IPS-20b (cell line): ENCODE data around the gene RYR1.
"Not testable (repeated sequence)": the region's sequence is repeated elsewhere in the genome, so short reads cannot be mapped to it uniquely, and the experiment has no call there.

ENCODE experiments used
- H3K27ac ChIP-seq: one replicate; pipeline ENCODE4 v1.5.1; 2013; ENCODE audit warnings: low read length
- H3K27me3 ChIP-seq: 2 replicates; pipeline ENCODE4 v1.6.1; 2013; ENCODE audit warnings: mild to moderate bottlenecking, low read length, inconsistent platforms; ENCODE audit not compliant: insufficient read depth
- H3K36me3 ChIP-seq: 2 replicates; pipeline ENCODE4 v1.6.1; 2013; ENCODE audit warnings: low read depth, mild to moderate bottlenecking, inconsistent platforms, low read length, moderate library complexity; ENCODE audit not compliant: insufficient read depth
- H3K4me1 ChIP-seq: 2 replicates; pipeline ENCODE4 v1.6.1; 2013; ENCODE audit warnings: mild to moderate bottlenecking, control low read depth, inconsistent platforms, low read length, moderate library complexity; ENCODE audit not compliant: insufficient read depth
- H3K4me3 ChIP-seq: 2 replicates; pipeline ENCODE4 v1.5.1; 2013; ENCODE audit warnings: mild to moderate bottlenecking, low read length, inconsistent platforms
- H3K9ac ChIP-seq: 2 replicates; pipeline ENCODE4 v1.6.1; 2013; ENCODE audit warnings: low read depth, mild to moderate bottlenecking, inconsistent platforms, low read length, moderate library complexity
- H3K9me3 ChIP-seq: 2 replicates; pipeline ENCODE4 v1.6.1; 2013; ENCODE audit warnings: mild to moderate bottlenecking, low read depth, low read length, inconsistent platforms; ENCODE audit not compliant: insufficient read depth

The RYR1 gene

DNA sequence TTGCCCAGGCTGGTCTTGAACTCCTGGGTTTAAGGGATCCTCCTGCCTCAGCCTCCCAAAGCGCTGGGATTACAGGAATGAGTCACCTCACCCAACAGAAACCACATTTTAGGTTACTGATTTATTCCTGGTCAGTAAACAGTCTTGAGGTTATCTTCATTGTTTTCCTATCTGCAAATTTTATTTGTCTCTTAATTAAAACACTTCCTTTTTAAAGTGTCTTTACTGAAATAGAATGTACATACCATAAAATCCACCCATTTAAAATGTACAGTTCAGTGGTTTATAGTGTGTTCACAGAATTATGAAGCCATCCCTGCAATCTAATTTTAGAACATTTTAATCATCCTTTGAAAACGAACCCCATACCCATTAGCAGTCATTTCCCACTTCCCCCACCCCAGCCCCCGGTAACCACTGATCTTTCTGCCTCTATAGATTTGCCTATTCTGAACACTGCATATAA lies 121.2 kb downstream of the RYR1 start:
- no peak overlapping the region for H3K4me3 ChIP-seq
- H3K27ac ChIP-seq, result no peak overlapping the region
- no peaks in the 10 kb centered on the region for H3K27me3 ChIP-seq
- H3K9me3 ChIP-seq, result no peaks in the 10 kb centered on the region
- no peaks in the 10 kb centered on the region for H3K4me1 ChIP-seq
- peaks cover 18% of the 10 kb centered on the region; the same call in 1 of the 2 replicates for H3K36me3 ChIP-seq
- no peak overlapping the region for H3K9ac ChIP-seq

- Histone ChIP-seq H3K36me3 (peaks cover 18% of the 10 kb centered on the region; the same call in 1 of the 2 replicates), H3K9ac (no peak overlapping the region), H3K4me1 (no peaks in the 10 kb centered on the region), H3K27me3 (no peaks in the 10 kb centered on the region), H3K4me3 (no peak overlapping the region), H3K9me3 (no peaks in the 10 kb centered on the region), H3K27ac (no peak overlapping the region)
Observed at GRCh38 chr19:38555200-38555599, 121.7 kb downstream of the RYR1 start.

DNA sequence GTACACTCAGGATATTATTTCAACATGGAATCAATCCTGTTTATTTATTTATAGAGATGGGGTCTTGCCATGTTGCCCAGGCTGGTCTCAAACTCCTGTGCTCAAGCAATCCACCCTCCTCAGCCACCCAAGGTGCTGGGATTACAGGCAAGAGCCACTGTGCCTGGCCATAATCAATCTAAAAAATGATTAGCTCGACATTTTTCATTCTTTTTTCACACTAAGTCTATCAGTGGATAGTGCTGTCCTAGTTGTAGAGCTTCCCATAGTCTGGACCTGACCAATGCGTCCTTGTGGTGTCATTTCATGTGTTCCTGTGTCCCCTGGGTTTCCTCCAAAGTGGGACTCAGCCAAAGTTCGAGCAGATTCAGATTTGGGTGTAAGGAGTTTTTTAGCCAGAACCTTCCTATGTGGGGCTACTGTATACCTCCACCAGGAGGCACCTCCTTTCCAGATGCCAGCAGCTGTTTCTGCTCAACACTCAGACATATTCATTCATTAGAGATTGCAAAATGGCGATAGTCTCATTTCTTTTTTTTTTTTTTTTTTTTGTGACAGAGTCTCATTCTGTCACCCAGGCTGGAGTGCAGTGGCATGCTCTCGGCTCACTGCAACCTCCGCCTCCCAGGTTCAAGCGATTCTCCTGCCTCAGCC lies 123.2 kb downstream of the RYR1 start:
- Histone ChIP-seq H3K9ac (no peak overlapping the region), H3K9me3 (no peaks in the 10 kb centered on the region), H3K4me1 (no peaks in the 10 kb centered on the region), H3K36me3 (peaks cover 18% of the 10 kb centered on the region; the same call in 1 of the 2 replicates), H3K27ac (no peak overlapping the region), H3K27me3 (no peaks in the 10 kb centered on the region), H3K4me3 (no peak overlapping the region)

GRCh38 chr19:38557205-38557799 lies 123.8 kb downstream of the RYR1 start:
- Histone ChIP-seq H3K27me3 (no peaks in the 10 kb centered on the region), H3K9ac (no peak overlapping the region), H3K27ac (no peak overlapping the region), H3K4me1 (no peaks in the 10 kb centered on the region), H3K9me3 (no peaks in the 10 kb centered on the region), H3K36me3 (peaks cover 24% of the 10 kb centered on the region; the same call in 1 of the 2 replicates), H3K4me3 (no peak overlapping the region)

DNA sequence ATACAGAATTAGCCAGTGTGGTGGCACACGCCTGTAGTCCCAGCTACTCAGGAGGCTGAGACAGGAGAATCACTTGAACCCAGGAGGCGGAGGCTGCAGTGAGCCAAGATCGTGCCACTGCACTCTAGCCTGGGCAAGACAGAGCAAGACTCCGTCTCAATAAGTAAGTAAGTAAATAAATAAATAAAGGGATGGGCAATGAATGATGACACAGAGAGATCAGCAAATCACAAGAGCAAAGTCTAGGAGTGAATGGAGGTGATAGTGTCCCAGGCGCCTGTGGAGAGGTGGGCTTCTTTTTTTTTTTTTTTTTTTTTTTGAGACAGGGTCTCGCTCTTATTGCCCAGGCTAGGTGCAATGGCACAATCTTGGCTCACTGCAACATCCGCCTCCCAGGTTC lies 125.4 kb downstream of the RYR1 start:
- not testable (repeated sequence) for H3K9me3 ChIP-seq, H3K27ac ChIP-seq, H3K9ac ChIP-seq, H3K4me1 ChIP-seq, H3K4me3 ChIP-seq, H3K27me3 ChIP-seq
- H3K36me3 ChIP-seq, result peaks cover 24% of the 10 kb centered on the region; the same call in 1 of the 2 replicates

GRCh38 chr19:38559428-38560401 lies 126.2 kb downstream of the RYR1 start:
- peaks cover 23% of the 10 kb centered on the region; the same call in 1 of the 2 replicates for H3K36me3 ChIP-seq
- H3K4me3 ChIP-seq, result no peak overlapping the region
- peaks cover 4% of the 10 kb centered on the region; the same call in 1 of the 2 replicates for H3K27me3 ChIP-seq
- H3K4me1 ChIP-seq, result no peaks in the 10 kb centered on the region
- H3K9me3 ChIP-seq, result no peaks in the 10 kb centered on the region
- H3K27ac ChIP-seq, result no peak overlapping the region
- no peak overlapping the region for H3K9ac ChIP-seq

GRCh38 chr19:38561053-38561606 lies 127.6 kb downstream of the RYR1 start:
- Histone ChIP-seq H3K4me3 (no peak overlapping the region), H3K27me3 (peaks cover 5% of the 10 kb centered on the region), H3K9ac (no peak overlapping the region), H3K9me3 (no peaks in the 10 kb centered on the region), H3K27ac (no peak overlapping the region), H3K4me1 (no peaks in the 10 kb centered on the region), H3K36me3 (peaks cover 23% of the 10 kb centered on the region; the same call in 1 of the 2 replicates)

DNA sequence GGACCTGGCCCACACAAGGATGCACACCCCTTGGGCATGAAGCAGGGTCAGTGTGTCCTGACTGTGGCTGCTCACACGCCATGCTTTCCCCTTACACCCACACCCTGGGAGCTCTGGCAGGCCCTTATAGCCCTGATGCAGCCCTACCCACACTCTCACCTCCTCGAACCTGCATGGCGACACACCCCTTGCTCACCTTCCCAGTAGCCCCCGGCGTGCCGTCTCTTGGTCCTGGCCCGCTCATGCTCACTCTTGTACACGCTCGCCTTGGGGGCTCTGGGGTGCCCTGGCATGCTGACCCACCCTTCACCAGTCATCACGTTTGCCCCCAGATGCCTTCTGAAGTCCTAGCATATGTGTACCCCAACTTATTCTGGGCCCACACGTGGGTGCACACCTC lies 128.2 kb downstream of the RYR1 start:
- Histone ChIP-seq H3K27me3 (peaks cover 5% of the 10 kb centered on the region), H3K36me3 (peaks cover 23% of the 10 kb centered on the region; the same call in 1 of the 2 replicates), H3K9me3 (no peaks in the 10 kb centered on the region), H3K4me1 (no peaks in the 10 kb centered on the region), H3K27ac (no peak overlapping the region), H3K4me3 (no peak overlapping the region), H3K9ac (no peak overlapping the region)

DNA sequence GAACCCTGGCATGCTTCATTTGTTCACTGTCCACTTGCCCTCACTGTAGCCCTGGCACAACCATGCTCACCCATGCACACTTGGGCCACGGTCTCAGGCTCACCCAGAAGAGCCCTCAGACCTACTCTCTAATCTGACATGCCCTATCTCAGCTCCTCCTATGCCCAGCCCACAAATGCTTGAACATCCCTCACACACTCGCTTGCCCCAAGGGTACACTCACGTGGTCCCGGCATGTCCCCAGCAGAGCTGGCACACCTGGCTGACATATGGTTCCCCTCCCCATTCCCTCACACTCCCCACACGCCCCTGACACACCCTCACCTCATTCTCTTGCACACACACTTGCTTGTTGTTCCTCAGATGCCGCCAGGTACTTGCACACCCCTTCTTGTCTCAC lies 128.6 kb downstream of the RYR1 start:
- H3K27me3 ChIP-seq, result peaks cover 5% of the 10 kb centered on the region
- no peak overlapping the region for H3K27ac ChIP-seq
- no peaks in the 10 kb centered on the region for H3K9me3 ChIP-seq
- no peaks in the 10 kb centered on the region for H3K4me1 ChIP-seq
- no peak overlapping the region for H3K9ac ChIP-seq
- no peak overlapping the region for H3K4me3 ChIP-seq
- H3K36me3 ChIP-seq, result peaks cover 23% of the 10 kb centered on the region; the same call in 1 of the 2 replicates

- Histone ChIP-seq H3K9ac (no peak overlapping the region), H3K27ac (no peak overlapping the region), H3K4me1 (no peaks in the 10 kb centered on the region), H3K36me3 (peaks cover 23% of the 10 kb centered on the region; the same call in 1 of the 2 replicates), H3K4me3 (no peak overlapping the region), H3K9me3 (no peaks in the 10 kb centered on the region), H3K27me3 (peaks cover 5% of the 10 kb centered on the region)
Observed at GRCh38 chr19:38563475-38563874, 130.0 kb downstream of the RYR1 start.

DNA sequence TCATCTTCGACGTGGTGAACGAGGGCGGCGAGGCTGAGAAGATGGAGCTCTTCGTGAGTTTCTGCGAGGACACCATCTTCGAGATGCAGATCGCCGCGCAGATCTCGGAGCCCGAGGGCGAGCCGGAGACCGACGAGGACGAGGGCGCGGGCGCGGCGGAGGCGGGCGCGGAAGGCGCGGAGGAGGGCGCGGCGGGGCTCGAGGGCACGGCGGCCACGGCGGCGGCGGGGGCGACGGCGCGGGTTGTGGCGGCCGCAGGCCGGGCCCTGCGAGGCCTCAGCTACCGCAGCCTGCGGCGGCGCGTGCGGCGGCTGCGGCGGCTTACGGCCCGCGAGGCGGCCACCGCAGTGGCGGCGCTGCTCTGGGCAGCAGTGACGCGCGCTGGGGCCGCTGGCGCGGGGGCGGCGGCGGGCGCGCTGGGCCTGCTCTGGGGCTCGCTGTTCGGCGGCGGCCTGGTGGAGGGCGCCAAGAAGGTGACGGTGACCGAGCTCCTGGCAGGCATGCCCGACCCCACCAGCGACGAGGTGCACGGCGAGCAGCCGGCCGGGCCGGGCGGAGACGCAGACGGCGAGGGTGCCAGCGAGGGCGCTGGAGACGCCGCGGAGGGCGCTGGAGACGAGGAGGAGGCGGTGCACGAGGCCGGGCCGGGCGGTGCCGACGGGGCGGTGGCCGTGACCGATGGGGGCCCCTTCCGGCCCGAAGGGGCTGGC lies 131.6 kb downstream of the RYR1 start:
- Histone ChIP-seq H3K36me3 (peaks cover 17% of the 10 kb centered on the region; the same call in 1 of the 2 replicates), H3K4me1 (no peaks in the 10 kb centered on the region), H3K4me3 (no peak overlapping the region), H3K27ac (no peak overlapping the region), H3K9ac (no peak overlapping the region), H3K27me3 (peaks cover 5% of the 10 kb centered on the region), H3K9me3 (no peaks in the 10 kb centered on the region)
